D721Med (cell line): ENCODE data around the gene RAD51.

Source experiments
- DNase-seq: peaks from one replicate; pipeline ENCODE4 v3.0.0; 2011; ENCODE audit warnings: low spot score; ENCODE audit not compliant: insufficient read length
- FAIRE-seq: peaks from 2 replicates; lab custom pipeline; 2011; peaks lifted over from hg19 to GRCh38; lab: Jason Lieb, UNC
- CTCF ChIP-seq: IDR thresholded peaks from 2 replicates; pipeline ENCODE4 v1.5.1; 2012; ENCODE audit warnings: mild to moderate bottlenecking, control low read depth; ENCODE audit not compliant: insufficient read depth; ENCODE audit errors: missing control alignments

RAD51 gene

DNA sequence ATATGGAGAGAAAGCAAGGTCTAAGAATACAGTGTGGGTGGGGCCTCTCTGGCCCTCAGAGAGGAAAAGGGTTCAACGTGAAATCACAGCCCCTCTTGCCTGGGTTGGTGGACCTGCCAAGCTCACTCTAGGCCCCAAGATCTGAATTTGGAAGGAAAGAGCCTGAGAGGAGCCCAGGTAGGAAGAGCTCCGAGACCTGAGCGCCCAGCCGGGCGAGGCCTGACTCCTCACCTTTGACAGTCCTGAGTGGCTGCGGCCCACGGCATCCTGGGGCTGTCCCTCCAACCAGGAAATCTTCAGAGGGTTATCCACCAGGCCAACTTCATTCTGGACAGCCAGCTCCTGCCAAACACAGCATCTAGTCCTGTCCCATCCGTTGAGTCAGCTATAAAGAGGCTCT, 78.5 kb downstream of the RAD51 start:
- TF ChIP-seq CTCF, result no peak
- FAIRE-seq (no peak), DNase-seq (no peak)

GRCh38 chr15:40773902-40774301, 78.9 kb downstream of the RAD51 start:
- TF ChIP-seq CTCF, result no peak
- no peak for FAIRE-seq
- DNase-seq, result no peak

- no peak for TF ChIP-seq CTCF
- FAIRE-seq, result no peak
- no peak for DNase-seq
Observed at GRCh38 chr15:40775007-40775406, 80.0 kb downstream of the RAD51 start.

- DNase-seq (no peak), FAIRE-seq (no peak)
- no peak for TF ChIP-seq CTCF
Observed at GRCh38 chr15:40775740-40776536, 81.0 kb downstream of the RAD51 start.

DNA sequence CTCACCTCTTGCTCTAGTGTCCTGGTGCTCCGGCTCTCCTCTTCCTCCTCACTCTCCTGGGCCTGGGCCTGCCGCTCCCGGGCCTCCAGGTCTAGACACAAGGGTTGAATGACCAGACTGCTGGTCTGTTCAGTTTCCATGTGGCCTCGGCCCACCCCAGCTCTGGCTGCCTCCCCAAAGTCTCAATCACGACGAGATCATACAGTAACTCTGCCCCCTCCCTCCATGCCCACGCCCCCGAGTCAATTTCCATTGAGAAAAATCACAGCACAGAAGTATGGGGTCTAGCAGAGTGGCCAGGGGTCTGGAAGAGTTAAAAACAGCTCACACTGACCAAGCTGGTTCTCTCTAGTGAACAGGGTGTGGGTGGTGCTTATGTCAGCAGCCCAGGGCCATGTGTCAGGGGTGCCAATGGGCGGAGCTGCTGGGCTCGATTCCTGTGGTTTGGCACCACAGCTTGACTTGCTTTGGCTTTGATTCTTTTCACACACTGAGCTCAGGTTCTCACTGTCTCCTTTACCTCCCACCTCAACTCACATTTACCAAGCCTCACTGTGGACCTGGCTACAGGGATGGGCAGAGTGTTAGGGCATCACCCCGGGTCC, 81.7 kb downstream of the RAD51 start:
- DNase-seq (no peak), FAIRE-seq (no peak)
- no peak for TF ChIP-seq CTCF
